Measurements from ENCODE around the gene MRE11.
"Not testable (repeated sequence)": the region's sequence is repeated elsewhere in the genome, so short reads cannot be mapped to it uniquely, and the experiment has no call there.

Gene MRE11

GRCh38 chr11:94418123-94418765 is 75.4 kb downstream of the MRE11 start:
- no peak for DNase-seq

GRCh38 chr11:94417386-94417987 is 76.2 kb downstream of the MRE11 start:
- no peak for DNase-seq

GRCh38 chr11:94405062-94405833 is 88.4 kb downstream of the MRE11 start:
- DNase-seq = no peak

- DNase-seq = no peak
Observed at GRCh38 chr11:94402355-94402754, 91.3 kb downstream of the MRE11 start.

- no peak for DNase-seq
Observed at GRCh38 chr11:94401773-94402265, 91.8 kb downstream of the MRE11 start.

- DNase-seq = no peak
Observed at GRCh38 chr11:94400839-94401772, 92.5 kb downstream of the MRE11 start, which contains the start of gene GPR83. Gene GPR83 (minus strand): TSS chr11:94401419. CDS start chr11:94401247, 172 bp downstream.

GRCh38 chr11:94400457-94400838 is 93.2 kb downstream of the MRE11 start:
- DNase-seq = no peak

- no peak for DNase-seq
Observed at GRCh38 chr11:94400050-94400449, 93.6 kb downstream of the MRE11 start.

GRCh38 chr11:94398101-94398500 is 95.5 kb downstream of the MRE11 start:
- no peak for DNase-seq

GRCh38 chr11:94396282-94396681 is 97.4 kb downstream of the MRE11 start:
- DNase-seq = no peak

GRCh38 chr11:94391937-94392336 is 101.7 kb downstream of the MRE11 start:
- DNase-seq = not testable (repeated sequence)

- DNase-seq = no peak
Observed at GRCh38 chr11:94379613-94380012, 114.0 kb downstream of the MRE11 start.

GRCh38 chr11:94376841-94377240 is 116.8 kb downstream of the MRE11 start:
- no peak for DNase-seq

- not testable (repeated sequence) for DNase-seq
Observed at GRCh38 chr11:94370576-94370975, 123.1 kb downstream of the MRE11 start.
